Myocyte (in vitro differentiated cells): Measurements from ENCODE around the gene DMXL1. TPM values are rescaled to one million over a fixed set of nuclear protein-coding genes. Genes with fewer than 3 reads are reported as not detected.

ENCODE experiments used
- DNase-seq: peaks from one replicate; pipeline ENCODE4 v3.0.0-alpha.2; 2012; ENCODE audit warnings: low read depth
- microRNA-seq: library from miRNA; unstranded; fragments of <30 nt; microRNA quantifications from one replicate; pipeline ENCODE4, GENCODE V29; 2016
- total RNA-seq: library from RNA; depleted of rRNA; stranded (reverse); fragments of >200 nt; gene quantifications from 2 replicates; pipeline ENCODE4 v1.2.3, GENCODE V29; 2014

DMXL1 gene
- total RNA-seq, 1 donor from 2014 or later = 27.9 TPM

DNA sequence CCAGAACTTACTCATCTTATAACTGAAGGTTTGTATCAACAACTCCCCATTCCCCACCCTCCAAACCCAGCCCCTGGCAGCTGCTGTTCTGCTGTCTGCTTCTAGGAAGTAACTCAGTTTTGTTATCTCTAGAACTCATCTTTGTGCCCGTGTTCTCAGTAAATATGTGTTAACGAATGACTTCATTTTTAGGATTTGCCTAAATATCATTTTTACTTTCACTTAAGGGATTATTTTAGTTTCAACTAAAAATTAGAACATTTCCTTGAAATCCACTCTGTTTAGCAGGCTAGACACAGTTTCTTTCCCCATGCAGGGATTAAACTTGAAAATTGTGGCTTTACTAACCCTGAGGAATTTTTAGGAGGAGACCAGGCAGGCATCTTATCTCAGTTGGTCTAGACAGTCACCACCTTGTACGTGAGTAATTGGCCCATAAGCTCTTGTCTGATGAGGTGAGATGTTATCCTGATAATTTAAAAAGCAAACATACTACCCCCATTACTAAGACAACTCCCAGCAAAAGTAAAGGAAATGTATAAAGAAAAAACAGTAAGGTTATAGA, 216.7 kb downstream of the DMXL1 start:
- DNase-seq = no peak

DNA sequence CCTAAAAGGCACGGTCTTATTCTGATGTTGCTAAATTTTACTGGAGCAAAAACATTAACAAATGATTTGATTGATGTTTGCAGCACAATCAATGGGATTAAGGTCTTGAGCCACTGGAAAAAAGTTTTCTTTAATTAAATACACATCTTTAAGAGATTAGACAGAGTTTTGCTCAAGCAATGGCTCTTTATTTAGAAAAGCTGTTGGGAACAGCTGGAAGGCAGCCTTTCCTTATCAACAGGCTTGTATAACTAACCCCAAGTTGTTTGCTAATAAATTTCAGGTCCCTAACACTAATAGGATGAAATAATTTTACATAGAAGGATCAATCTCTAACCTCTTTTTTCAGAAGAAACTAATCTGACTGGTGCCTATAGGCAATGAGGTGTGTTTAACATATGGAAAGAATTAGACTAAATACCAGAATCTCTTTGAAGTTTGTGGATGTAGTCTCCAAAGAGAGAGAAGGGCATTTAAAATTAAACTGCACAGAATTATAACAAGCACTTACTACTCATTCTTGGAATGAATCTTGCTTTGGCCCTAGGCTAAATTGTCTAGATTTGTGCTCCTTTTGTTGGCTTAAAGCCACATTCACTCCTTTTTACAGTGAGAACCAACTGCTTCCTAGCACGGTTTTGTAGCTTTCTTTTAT, 217.6 kb downstream of the DMXL1 start:
- no peak for DNase-seq

DNA sequence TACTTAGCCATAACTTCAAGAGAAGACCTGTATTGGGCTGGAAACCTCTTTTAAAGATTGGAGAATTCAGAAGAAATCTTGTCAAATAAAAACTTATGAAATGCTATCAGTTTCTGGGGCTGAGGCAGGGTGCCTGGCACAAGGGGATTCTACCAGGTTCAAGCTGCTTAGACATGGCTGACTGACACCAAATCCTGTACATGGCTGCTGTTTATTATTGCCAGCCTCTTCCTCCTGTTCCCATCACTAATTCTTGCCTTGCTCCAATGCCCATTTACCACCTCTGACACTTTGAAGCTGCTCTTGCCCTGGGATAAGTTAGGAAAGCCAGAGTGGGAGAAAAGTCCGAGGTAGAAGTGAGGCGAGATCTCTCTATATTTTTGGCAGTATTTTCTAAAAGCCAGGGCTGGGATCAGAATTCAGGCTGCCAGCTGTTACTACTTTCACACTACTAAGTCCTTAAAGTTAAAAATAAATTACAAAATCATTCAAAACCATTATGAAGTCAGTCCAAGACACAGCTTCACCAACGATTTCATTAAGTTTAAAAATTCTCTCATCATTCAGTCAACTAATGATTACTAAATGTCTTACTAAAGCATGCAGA, 218.7 kb downstream of the DMXL1 start:
- peak; percentile 17 for DNase-seq

DNA sequence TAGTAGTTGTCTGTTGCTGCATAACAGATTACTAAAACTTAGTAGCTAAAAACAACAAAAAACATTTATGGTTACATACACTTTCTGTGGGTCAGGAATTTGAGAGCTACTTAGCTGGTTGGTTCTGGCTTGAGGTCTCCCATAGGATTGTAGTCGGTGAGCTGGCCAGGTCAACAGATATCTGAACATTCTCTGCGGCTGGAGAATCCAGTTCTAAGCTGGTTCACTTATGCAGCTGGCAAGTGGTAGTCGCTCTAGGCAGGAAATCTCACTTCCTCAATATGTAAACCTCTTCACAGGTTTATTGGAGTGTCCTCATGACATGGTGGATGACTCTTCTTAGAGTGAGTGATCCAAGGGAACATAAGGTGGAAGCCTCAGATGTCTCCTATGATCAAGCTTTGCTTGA, 219.3 kb downstream of the DMXL1 start:
- DNase-seq = no peak

DNA sequence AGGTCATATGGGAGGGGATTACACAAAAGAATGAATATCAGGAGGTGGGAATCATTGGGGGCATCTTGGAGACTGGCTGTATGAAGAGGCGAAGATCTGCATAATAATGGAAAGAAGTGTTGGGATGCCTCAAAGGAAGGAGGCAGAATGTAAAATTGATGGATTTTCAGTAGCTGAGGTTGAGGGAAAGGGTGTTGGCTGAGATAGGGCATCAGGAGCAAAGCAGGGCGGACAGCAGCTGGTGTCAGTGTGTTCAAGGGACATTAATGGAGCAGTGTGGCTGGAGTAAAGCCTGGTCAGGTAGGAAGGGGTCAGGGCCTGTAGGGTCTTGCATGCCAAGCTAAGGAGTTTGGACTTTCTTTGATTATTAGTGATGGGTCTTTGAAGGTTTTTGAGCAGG, 219.7 kb downstream of the DMXL1 start:
- DNase-seq = no peak

DNA sequence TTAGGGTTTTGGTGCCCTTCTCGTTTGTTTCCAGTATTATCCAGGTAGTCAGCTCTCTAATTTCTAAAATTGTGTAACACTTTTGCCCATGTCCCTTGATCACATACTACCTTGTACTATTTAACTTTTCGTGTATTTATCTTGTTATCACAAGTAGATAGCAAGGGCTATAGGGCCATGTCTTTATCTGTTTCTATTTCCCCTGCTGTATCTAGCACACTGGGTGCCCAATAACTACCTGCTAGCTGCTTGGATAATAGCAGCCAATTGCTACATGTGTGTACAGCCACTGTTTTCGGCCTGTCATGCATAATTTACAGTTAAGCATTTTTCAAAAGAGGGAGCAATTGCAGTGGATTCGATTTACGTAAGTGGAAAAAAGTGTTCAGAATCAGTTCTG, 220.2 kb downstream of the DMXL1 start:
- DNase-seq = no peak

DNA sequence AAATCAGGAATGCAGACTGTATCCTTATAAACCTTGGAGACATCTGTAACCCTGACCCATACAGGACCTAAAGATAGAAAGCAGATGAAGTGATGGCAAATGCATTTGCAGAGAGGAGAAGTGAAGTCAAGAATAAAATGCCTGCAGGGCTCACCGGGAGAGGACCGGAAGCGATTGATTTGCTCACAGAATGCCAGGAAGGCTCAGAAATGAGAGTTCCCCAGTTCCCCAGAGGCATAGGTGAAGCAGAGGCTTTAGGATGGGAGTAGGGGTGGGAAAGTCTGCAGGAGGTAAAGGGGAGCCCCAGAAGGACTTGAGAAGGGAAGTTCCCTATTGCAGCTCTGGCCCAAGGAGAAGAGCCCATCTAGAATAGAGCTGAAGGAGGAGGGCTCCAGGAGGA, 221.0 kb downstream of the DMXL1 start:
- no peak for DNase-seq

DNA sequence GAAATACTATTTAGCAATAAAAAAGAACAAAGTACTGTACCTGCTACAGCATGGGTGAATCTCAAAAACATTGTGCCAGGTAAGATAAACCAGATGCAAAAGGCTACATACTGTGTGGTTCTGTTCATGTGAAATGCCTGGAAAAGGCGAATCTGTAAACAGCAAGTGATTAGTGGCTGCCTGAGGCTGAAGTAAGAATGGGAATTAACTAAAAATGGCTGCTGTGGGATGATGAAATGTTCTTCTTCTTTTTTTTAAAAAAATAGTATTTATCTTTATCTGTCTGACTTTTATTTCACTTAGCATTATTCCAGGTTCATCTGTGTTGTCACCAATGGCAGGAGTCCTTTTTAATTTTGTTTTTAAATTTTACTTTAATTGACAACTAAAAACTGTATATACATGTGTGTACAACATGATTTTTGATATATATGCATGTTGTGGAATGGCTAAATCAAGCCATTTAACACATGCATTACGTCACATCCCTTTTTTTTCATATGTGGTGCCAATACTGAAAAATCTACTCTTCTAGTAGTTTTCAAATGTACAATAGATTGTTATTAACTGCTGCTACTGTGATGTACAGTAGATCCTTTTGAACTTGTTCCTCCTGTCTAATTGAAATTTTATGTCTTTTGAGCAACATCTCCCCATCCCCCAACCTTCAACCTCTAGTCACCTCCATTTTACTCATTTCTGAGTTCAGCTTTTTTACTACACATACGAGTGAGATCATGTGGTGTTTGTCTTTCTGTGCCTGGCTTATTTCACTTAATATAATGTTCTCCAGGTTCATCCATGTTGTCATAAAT, 222.0 kb downstream of the DMXL1 start:
- no peak for DNase-seq

DNA sequence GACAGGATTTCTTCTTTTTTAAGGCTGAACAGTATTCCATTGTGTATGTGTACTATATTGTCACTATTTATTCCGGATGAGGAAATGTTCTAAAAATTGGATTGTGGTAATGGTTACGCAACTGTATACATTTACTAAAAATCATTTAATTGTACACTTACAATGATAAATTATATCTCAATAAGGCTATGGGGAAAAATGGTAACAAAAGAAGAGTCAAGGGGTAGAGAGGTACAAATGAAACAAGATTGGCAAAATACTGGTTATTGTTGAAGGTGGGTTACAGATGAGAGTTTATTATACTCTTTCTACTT, 222.6 kb downstream of the DMXL1 start:
- DNase-seq = no peak

Small RNAs within 50 kb of the gene (microRNA-seq; reads per million reads assigned to microRNA genes)
- gene MIR5706 = not detected

Other genes starting within 250 kb of the DMXL1 start
- 23.8 and 24.4 TPM in 2 replicates for gene DTWD2, start 82.5 kb upstream of the DMXL1 start, total RNA-seq